HepG2 (cell line): ENCODE measurements around the gene C1QTNF3. TPM values are rescaled to one million over a fixed set of nuclear protein-coding genes. Genes with fewer than 3 reads are reported as not detected.

Experiments
- ATAC-seq: fragments of 200-7000 bp; cut with Tn5 transposase; 3 replicates; pipeline ENCODE4 v1.9.1; 2020; ENCODE audit warnings: mild to moderate bottlenecking, moderate library complexity
- BruUV-seq: library from RNA; stranded (reverse); fragments of 400-500 nt; replicated peaks from 2 replicates; lab custom pipeline; 2021; lab: Mats Ljungman, UMichigan
- CTCF ChIA-PET: fragments of 300-600 bp; formaldehyde crosslinking; extraction: SDS; loops from one replicate; lab custom pipeline; 2021; ENCODE audit warnings: low total read pairs, inconsistent platforms, low intra/inter-chr PET ratio; lab: Yijun Ruan, JAX
- POLR2A ChIA-PET: fragments of 350-600 bp; sonication (Branson Sonifier 250); formaldehyde crosslinking; loops from one replicate; lab custom pipeline; 2020; ENCODE audit warnings: antibody characterized with exemption, inconsistent platforms; lab: Yijun Ruan, JAX
- DNase-seq: peaks from one replicate; pipeline ENCODE4 v3.0.0-alpha.2; 2015; ENCODE audit warnings: low spot score
- FAIRE-seq: peaks from 3 replicates; lab custom pipeline; 2011; peaks lifted over from hg19 to GRCh38; lab: Jason Lieb, UNC
- H2AFZ ChIP-seq: one replicate; pipeline ENCODE4 v1.6.1; 2011; ENCODE audit warnings: low read length, inconsistent platforms
- H3K27ac ChIP-seq: fragments of 300-600 bp; 3 replicates; pipeline ENCODE4 v1.8.0; 2011; ENCODE audit warnings: mixed run types, mild to moderate bottlenecking, mixed read lengths, low read length, inconsistent platforms; ENCODE audit not compliant: insufficient read depth; ENCODE audit errors: extremely low read length
- H3K27me3 ChIP-seq, 2 experiments: fragments of 200-600 bp in 1 of 2; 2 replicates in 1 of 2; 3 replicates in 1 of 2; pipeline versions ENCODE4 v1.6.0 to v1.8.0; 2011; ENCODE audit warnings: low read length in 2 of 2, mild to moderate bottlenecking in 2 of 2, moderate library complexity in 2 of 2, inconsistent platforms in 1 of 2; ENCODE audit not compliant: insufficient read depth in 2 of 2, control insufficient read depth in 1 of 2
- H3K36me3 ChIP-seq, 2 experiments: fragments of 200-600 bp in 1 of 2; replicated peaks in 1 of 2; 2 replicates in 1 of 2; 3 replicates in 1 of 2; pipeline versions ENCODE4 v1.5.1 to v1.8.0; 2011; ENCODE audit warnings: low read length in 2 of 2, inconsistent platforms in 1 of 2; ENCODE audit not compliant: insufficient read depth in 2 of 2, control insufficient read depth in 1 of 2
- H3K4me1 ChIP-seq: 2 replicates; pipeline ENCODE4 v1.5.1; 2012; ENCODE audit warnings: low read length, inconsistent platforms; ENCODE audit not compliant: insufficient read depth
- H3K4me2 ChIP-seq: 2 replicates; pipeline ENCODE4 v1.6.0; 2011; ENCODE audit warnings: low read depth, low read length, inconsistent platforms
- H3K4me3 ChIP-seq, 3 experiments: fragments of 200-600 bp in 1 of 3; sonication (generic), shearing (Covaris generic) in 1 of 3; replicated peaks in 1 of 3; 2 replicates each; pipeline ENCODE4 v1.5.1; 2011 to 2016; ENCODE audit warnings: low read length in 3 of 3, inconsistent platforms in 2 of 3, low read depth in 2 of 3, mild to moderate bottlenecking in 2 of 3, control low read depth in 1 of 3, mixed read lengths in 1 of 3; ENCODE audit not compliant: insufficient read depth in 1 of 3
- H3K79me2 ChIP-seq: one replicate; pipeline ENCODE4 v1.6.1; 2011; ENCODE audit warnings: low read length, inconsistent platforms; ENCODE audit not compliant: insufficient read depth
- H3K9ac ChIP-seq: 2 replicates; pipeline ENCODE4 v1.6.0; 2011; ENCODE audit warnings: mild to moderate bottlenecking, low read depth, low read length, inconsistent platforms; ENCODE audit not compliant: insufficient read depth
- H3K9me3 ChIP-seq: 2 replicates; pipeline ENCODE4 v1.5.1; 2012; ENCODE audit warnings: mild to moderate bottlenecking, low read length
- H4K20me1 ChIP-seq: 2 replicates; pipeline ENCODE4 v1.6.0; 2011; ENCODE audit warnings: inconsistent platforms, mild to moderate bottlenecking, low read length, moderate library complexity; ENCODE audit not compliant: insufficient read depth
- KAT2B ChIP-seq: fragments of 150-350 bp; IDR thresholded peaks from 2 replicates; pipeline ENCODE4 v1.6.1; 2014; ENCODE audit warnings: low read depth, low read length, borderline replicate concordance
- NFKB2 ChIP-seq: sonication (generic); formaldehyde crosslinking; IDR thresholded peaks from 2 replicates; pipeline ENCODE4 v1.4.0; 2020; ENCODE audit warnings: missing genetic modification reagents, borderline replicate concordance
- NFYB ChIP-seq: sonication (generic); formaldehyde crosslinking; IDR thresholded peaks from 2 replicates; pipeline ENCODE4 v1.4.0; 2020; ENCODE audit warnings: missing genetic modification reagents
- SMARCC2 ChIP-seq: fragments of 450-650 bp; IDR thresholded peaks from 2 replicates; pipeline ENCODE4 v1.6.1; 2017; ENCODE audit warnings: antibody characterized with exemption, mild to moderate bottlenecking
- SRSF1 ChIP-seq: fragments of 200-400 bp; formaldehyde crosslinking; optimal IDR thresholded peaks from 2 replicates; pipeline ENCODE3; 2017; ENCODE audit warnings: mild to moderate bottlenecking, low read depth, low read length, moderate library complexity
- ZC3H13 ChIP-seq: sonication (generic); formaldehyde crosslinking; IDR thresholded peaks from 2 replicates; pipeline ENCODE4 v1.8.1; 2023; ENCODE audit warnings: mild to moderate bottlenecking, missing genetic modification reagents, moderate library complexity
- ZNF207 ChIP-seq: fragments of 450-650 bp; IDR thresholded peaks from 2 replicates; pipeline ENCODE4 v1.6.1; 2016; ENCODE audit warnings: antibody characterized with exemption, borderline replicate concordance
- ZNF441 ChIP-seq: sonication (generic); formaldehyde crosslinking; IDR thresholded peaks from 2 replicates; pipeline ENCODE4 v1.7.0; 2021; ENCODE audit warnings: missing genetic modification reagents, borderline replicate concordance
- WGBS: methylation state at CpG from one replicate; pipeline ENCODE4 v1.1.6; 2017; ENCODE audit warnings: low lambda C conversion rate; 5-methylcytosine and 5-hydroxymethylcytosine counted together
- in situ Hi-C: cut with HindIII; loops from 2 replicates; pipeline ENCODE4 v1.10.0; 2017; ENCODE audit warnings: low pct_unique_long_range_greater_than_20kb; ENCODE audit not compliant: extremely low pct_ligation_motif_present
- intact Hi-C: fragments of 100-400 bp; cut with micrococcal nuclease; formaldehyde crosslinking; loops from one replicate; pipeline ENCODE4 v1.10.0; 2022; ENCODE audit not compliant: unreplicated experiment
- polyA plus RNA-seq, 8 experiments: library from polyadenylated mRNA; depleted of rRNA in 3 of 8; stranded (reverse) in 7 of 8; unstranded in 1 of 8; fragments of >200 nt; fragmentation: Illumina TruSeq in 4 of 8; extraction: Trizol in 4 of 8; gene quantifications; 2 replicates each; pipeline versions ENCODE4 v1.2.1 to v1.2.3, GENCODE V29; 2011 to 2016; ENCODE audit warnings: low read depth in 4 of 8, missing spikeins in 1 of 8, mixed read lengths in 1 of 8; ENCODE audit not compliant: insufficient read depth in 1 of 8
- total RNA-seq, 5 experiments: library from RNA; depleted of rRNA; stranded (reverse); fragments of >200 nt; fragmentation: Illumina TruSeq; extraction: Trizol; gene quantifications; 2 replicates each; pipeline ENCODE4 v1.2.3, GENCODE V29; 2016; ENCODE audit warnings: low read depth in 1 of 5

Gene C1QTNF3
- total and polyA plus RNA-seq, 2 of the 13 experiments (the other 11 are each of a cell fraction or from before 2014, with no cell fraction given): 3.3 to 10.8 TPM

DNA sequence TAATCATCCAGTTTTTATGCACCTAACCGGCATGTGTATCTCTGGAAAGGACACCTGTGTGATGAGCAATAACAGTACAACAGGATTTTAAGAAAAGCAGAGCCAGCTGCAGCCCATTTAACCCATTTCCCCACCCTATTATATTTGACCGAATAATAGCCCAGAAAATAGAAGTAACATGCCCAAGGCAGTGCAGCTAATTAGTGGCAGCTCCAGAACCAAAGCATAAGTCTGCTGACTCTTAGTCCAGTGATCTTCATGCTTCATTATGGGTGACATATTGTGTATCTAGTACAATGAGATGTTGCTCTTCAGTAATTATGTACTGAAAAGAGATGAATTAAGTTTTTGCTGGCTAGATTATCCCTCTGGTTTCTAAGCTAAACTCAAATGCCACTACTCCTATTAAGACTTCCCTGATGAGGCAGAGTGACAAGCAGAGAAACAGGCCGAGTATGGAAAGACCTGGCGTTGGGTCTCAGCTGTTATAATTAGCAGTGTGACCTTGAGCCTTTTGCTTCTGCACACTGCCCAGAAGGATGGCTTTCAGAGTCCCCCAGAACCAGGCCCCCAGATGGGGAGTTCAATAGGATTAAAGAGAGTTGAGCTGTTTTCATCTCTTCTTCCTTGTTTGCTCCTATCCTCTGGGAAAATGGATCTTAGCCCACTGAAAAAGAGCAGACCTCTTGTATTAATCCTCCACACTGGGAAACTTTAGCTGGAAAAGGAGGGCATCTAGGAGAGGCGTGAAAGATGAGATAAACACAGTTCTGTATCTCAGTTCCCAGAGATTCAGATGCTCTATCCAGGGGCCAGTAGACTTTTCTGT is 10.8 kb upstream of the C1QTNF3 start (continued):
- TF ChIP-seq ZNF207: no peak
- no peak for TF ChIP-seq SRSF1
- TF ChIP-seq ZC3H13: no peak

DNA sequence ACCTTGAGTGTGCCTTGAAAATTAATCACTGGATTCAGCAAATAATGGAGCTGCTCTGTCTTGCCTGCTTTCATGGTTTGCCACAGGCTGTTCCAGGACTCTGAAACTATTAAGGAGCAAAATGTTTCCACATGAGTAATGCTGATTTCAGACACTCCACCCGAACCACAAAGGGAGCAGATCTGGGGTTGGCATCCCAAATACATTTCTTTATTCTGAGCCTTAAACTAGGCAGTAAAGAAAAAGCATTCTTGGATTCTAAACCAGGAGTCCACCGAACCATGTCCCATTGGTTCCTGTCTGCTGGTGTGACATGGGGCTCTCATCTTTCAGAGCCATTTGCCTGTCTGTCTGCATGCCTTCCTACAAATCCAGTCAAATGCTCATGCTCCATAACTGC is 10.1 kb upstream of the C1QTNF3 start:
- FAIRE-seq: no peak
- H3K36me3 ChIP-seq: peaks cover 6 to 7% of the 10 kb centered on the region in 2 experiments; a peak in 4 of 5 replicates
- intact Hi-C loops: no loop called here
- ATAC-seq: no peak
- no peak overlapping the region for H3K27ac ChIP-seq
- no peak overlapping the region for H3K9ac ChIP-seq
- no peak for DNase-seq
- in situ Hi-C loops: no loop called here
- TF ChIP-seq KAT2B: no peak
- no peak for TF ChIP-seq ZNF441 (CRISPR knock-in tag)
- no peak for TF ChIP-seq NFYB (CRISPR knock-in tag)
- TF ChIP-seq NFKB2 (CRISPR knock-in tag): no peak
- no peak for TF ChIP-seq SMARCC2
- TF ChIP-seq, all 625 proteins: peak for 0
- 63% methylated on average over 2 of the region's 2 CpGs for WGBS
- H2AFZ ChIP-seq: no peak overlapping the region
- POLR2A ChIA-PET: no interaction called here
- H3K9me3 ChIP-seq: no peaks in the 10 kb centered on the region
- H3K4me1 ChIP-seq: no peaks in the 10 kb centered on the region
- BruUV-seq: no TSS peak
- H3K27me3 ChIP-seq: no peaks in the 10 kb centered on the region; a peak in 1 of 5 replicates
- no peak overlapping the region for H3K4me3 ChIP-seq
- no peaks in the 10 kb centered on the region for H4K20me1 ChIP-seq
- CTCF ChIA-PET: no interaction called here
- no peaks in the 10 kb centered on the region for H3K79me2 ChIP-seq
- H3K4me2 ChIP-seq: no peak overlapping the region
